Activated naive CD4-positive, alpha-beta T cell (primary cell): Measurements from ENCODE around the gene ZRANB2.

Source experiments
- DNase-seq, 4 experiments: peaks; one replicate each; lab custom pipeline; 2025; lab: John Stamatoyannopoulos, UW

ZRANB2 gene

DNA sequence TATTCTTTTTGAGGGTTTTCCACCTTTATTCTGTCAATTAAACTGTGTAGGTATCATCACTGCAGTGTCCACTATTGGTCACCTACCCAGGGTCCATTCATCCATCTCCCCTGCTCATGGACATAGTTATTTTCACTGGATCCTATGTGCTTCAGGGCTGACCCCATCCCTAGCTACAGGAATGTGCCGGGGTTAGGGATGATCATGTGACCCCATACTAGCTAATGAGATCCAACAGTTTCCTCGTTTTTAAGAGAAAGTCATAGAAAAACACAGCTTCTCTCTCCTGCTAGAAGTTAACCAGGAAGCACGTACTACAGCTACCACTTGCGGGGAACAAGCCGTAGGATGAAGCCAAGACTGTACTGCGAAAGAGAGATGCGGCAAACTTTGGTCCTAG is 52.8 kb downstream of the ZRANB2 start:
- DNase-seq = no peak

DNA sequence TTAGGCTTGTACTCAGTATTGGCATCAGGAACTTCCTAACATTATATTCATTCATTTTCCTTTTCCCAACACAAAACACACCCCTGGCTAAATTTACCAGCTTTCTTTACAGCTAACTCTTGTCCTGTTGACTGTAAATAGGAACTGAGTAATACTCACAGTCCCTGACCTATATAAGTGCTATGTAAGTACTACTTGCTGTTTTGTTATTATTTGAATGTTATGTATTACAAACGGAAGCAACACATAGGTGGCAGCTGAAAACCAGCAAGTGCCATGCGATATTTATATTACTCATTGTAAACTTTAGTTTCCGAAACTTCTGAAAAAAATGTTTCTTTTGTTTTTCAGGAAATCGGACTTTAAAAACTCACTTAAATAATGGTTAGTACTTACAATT is 54.7 kb downstream of the ZRANB2 start:
- no peak for DNase-seq

DNA sequence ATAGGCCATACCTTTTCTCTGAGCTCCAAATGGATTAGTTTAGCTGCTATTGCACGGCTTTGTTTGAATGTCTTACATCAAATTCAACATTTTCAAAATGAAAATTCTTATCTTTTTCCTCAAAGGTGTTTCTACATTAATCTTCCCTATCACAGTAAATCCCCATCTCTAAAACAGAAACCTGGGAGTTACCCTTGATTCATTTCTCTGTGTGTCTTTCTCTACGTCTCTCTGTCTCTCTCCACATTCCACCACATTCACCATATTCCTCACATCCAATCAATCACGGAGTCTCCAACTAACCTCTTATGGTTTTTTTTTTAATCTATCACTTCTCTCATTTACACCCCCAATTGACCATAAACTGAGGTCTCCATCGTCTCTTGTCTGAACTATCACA is 57.3 kb downstream of the ZRANB2 start:
- DNase-seq = no peak

DNA sequence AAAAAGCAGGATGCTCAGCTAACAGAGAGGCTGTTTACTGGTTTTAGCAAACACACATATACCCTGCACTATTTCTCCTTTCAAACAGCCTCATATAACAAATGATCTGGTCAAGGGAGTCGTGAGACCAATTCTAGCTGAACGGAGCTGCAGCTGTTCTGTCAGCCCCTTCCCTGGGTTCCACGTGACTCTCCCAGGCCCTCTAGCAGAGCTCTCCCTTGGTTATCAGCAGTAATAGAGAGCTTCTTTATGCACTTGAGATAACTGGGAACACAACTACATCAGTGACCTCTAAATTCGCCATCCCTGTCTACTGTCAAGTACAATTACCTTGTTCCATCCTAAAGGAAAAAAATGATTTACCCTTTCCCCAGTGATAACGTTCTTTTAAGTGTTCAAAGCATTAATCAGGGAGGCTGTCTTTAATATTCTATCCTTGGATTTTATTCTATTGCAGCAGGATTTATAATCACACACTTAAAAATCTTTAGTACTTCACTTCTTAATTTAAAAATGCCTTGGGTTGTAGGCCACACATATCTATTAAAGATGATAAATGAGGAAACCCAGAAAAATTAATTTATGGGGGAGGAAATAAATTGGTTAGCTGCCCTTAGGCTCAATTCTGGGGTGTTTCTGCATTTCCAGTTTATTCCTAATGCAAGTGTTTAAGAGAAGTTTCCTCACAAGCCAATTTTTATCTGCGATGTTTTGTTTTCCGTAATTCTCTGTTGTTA is 61.4 kb downstream of the ZRANB2 start:
- DNase-seq = no peak

DNA sequence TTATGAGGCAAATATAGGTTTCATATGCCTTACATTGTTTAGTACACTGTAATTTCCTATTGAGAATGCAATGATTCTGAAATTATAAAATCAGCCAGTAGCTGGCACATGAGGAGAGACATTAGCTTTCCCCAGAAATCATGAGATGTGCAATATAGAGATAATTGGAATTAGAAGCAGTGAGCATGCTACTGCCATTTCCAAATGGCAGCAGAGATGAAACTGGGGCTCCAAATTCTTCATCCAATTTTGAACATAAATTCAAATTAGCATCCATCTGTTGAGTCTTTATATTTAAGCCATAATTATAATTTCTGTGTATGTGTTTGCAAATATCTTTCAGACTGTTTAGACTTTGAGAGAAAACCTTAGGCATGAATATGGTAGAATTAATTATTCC is 62.0 kb downstream of the ZRANB2 start:
- DNase-seq = no peak

DNA sequence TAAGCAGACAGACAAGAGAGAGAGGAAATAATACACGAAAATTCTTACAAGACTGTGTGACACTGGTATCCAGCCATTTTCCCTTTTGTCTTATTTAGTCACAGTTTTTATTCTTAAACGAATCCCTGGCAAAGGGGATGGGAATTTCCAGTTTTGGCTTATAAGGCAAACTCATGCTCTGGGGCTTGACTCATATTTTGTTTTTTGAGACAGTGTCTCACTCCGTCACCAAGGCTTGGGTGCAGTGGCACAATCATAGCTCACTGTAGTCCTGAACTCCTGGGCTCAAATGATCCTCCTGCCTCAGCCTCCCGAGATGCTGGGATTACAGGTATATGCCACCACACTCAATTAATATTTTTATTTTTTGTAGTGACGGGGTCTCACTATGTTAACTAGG is 65.1 kb downstream of the ZRANB2 start:
- DNase-seq = no peak

DNA sequence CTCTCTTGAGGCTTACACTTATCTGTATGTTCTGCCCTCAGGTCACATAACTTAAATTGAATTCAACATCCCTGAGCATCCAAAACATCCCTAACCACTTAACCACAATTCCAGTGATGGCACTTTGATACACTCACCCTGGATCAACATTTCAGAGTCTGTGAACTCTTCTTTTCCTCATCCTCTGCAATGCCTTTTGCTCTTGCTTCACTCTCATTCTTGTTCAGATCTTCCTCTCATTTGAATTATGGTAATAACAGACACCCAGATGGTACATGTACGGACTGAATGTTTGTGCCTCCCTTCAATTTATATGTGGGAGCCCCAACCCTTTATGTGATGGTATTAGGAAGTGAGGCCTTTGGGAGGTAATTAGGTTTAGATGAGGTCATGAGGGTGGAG is 66.7 kb downstream of the ZRANB2 start:
- no peak for DNase-seq
